Pancreas (tissue), 10 donors: ENCODE data around the gene USP46. TPM values are rescaled to one million over a fixed set of nuclear protein-coding genes. Genes with fewer than 3 reads are reported as not detected.

Experiments
- ATAC-seq, 4 donors: fragments of 200-7000 bp; cut with Tn5 transposase; one replicate each; pipeline versions ENCODE4 v1.8.0 to v1.9.1; 2020; ENCODE audit warnings: mild to moderate bottlenecking in 4 of 4, moderate library complexity in 4 of 4
- DNase-seq, 6 donors: peaks; one replicate each; pipeline ENCODE4 v3.0.0-alpha.2; 2020
- FAIRE-seq: peaks from 2 replicates; lab custom pipeline; 2012; peaks lifted over from hg19 to GRCh38; lab: Jason Lieb, UNC
- H3K27ac ChIP-seq, 4 donors: fragments of 200-600 bp; sonication (generic); 1 replicate in 3 of 4; 2 replicates in 1 of 4; pipeline versions ENCODE4 v1.5.0 to v1.8.0; 2020
- H3K27me3 ChIP-seq, 4 donors: fragments of 200-600 bp; one replicate each; pipeline ENCODE4 v1.8.0; 2021
- H3K36me3 ChIP-seq, 3 donors: fragments of 200-600 bp; sonication (generic) in 1 of 3; one replicate each; pipeline versions ENCODE4 v1.5.0 to v1.8.0; 2020 to 2021
- H3K4me1 ChIP-seq, 3 donors: fragments of 200-600 bp; one replicate each; pipeline ENCODE4 v1.8.0; 2021
- H3K4me3 ChIP-seq, 4 donors: fragments of 200-600 bp; sonication (generic) in 2 of 4; one replicate each; pipeline versions ENCODE4 v1.5.0 to v1.8.0; 2020 to 2021
- H3K9me3 ChIP-seq, 4 donors: fragments of 200-600 bp; one replicate each; pipeline ENCODE4 v1.8.0; 2021
- CTCF ChIP-seq, 4 donors: fragments of 200-600 bp; sonication (generic) in 3 of 4; IDR thresholded peaks; one replicate each; pipeline versions ENCODE4 v1.5.0 to v1.8.0; 2021; ENCODE audit warnings: antibody characterized with exemption in 4 of 4
- WGBS, 2 donors: extraction: QIAGEN DNeasy Blood & Tissue Kit; methylation state at CpG; one replicate each; pipeline ENCODE4 v1.1.7; 2013; 5-methylcytosine and 5-hydroxymethylcytosine counted together
- intact Hi-C, 3 donors: fragments of 100-400 bp; cut with DNase I; formaldehyde crosslinking; loops; one replicate each; pipeline versions ENCODE4 v1.11.1 to v1.14.2; 2022
- polyA plus RNA-seq, 2 donors: library from polyadenylated mRNA; stranded (reverse); fragments of 200-250 nt; gene quantifications; one replicate each; pipeline ENCODE4 v1.2.3, GENCODE V29; 2013
- total RNA-seq, 6 donors: library from RNA; stranded (reverse); fragmentation: NEBNext Ultra II Directional in 4 of 6; extraction: Animal tissue kit (Norgen Biotek cat#: 25700) in 4 of 6; gene quantifications; one replicate each; pipeline versions ENCODE4 v1.2.1 to v1.2.4, GENCODE V29; 2021 to 2023
- donor health status: healthy with polysubstance abuse.
- donor health status: DM: no; HTN: no; CAD: no; lungs with moderate emphysema.
- donor health status: DM: no; HTN: no; CAD: no.
- donor health status: control.
- donor health status: control.
- donor health status: Bipolar disorder and iron deficiency.
- donor health status: DM: yes; HTN: yes; CAD: no.
- donor health status: DM: no; HTN: no; CAD: no.
- donor health status: DM: no; HTN: no; CAD: no.
- donor health status: DM: yes; HTN: yes; CAD: no.

The USP46 gene
- total and polyA plus RNA-seq, 8 donors = 1.5 to 12.1 (median 9.3) TPM

- Histone ChIP-seq H3K4me3 (no peak overlapping the region), H3K36me3 (no peaks in the 10 kb centered on the region), H3K4me1 (peaks cover 0 to 13% (median 7%) of the 10 kb centered on the region in 3 donors), H3K9me3 (no peaks in the 10 kb centered on the region), H3K27me3 (no peaks in the 10 kb centered on the region), H3K27ac (no peak overlapping the region)
- ATAC-seq (no peak), DNase-seq (no peak), FAIRE-seq (no peak)
- TF ChIP-seq CTCF (IDR thresholded peaks at IDR 0.05) = no peak
- intact Hi-C loops = no loop called here
- 95 to 96% methylated on average over 4 of the region's 4 CpGs for WGBS, 2 donors
These were observed 20.4 kb downstream of the USP46 start for GRCh38 chr4:52638717-52639116.

GRCh38 chr4:52637116-52637515 is 22.0 kb downstream of the USP46 start:
- ATAC-seq = no peak
- peaks cover 0 to under 1% (median 0%) of the 10 kb centered on the region in 3 donors for H3K4me1 ChIP-seq
- H3K36me3 ChIP-seq = no peaks in the 10 kb centered on the region
- intact Hi-C loops = no loop called here
- DNase-seq = no peak
- no peaks in the 10 kb centered on the region for H3K27me3 ChIP-seq
- no peak overlapping the region for H3K27ac ChIP-seq
- no peak for TF ChIP-seq CTCF (IDR thresholded peaks at IDR 0.05)
- no peak overlapping the region for H3K4me3 ChIP-seq
- H3K9me3 ChIP-seq = no peaks in the 10 kb centered on the region
- no peak for FAIRE-seq
- WGBS, 2 donors = 81 to 86% methylated on average over 2 of the region's 2 CpGs

DNA sequence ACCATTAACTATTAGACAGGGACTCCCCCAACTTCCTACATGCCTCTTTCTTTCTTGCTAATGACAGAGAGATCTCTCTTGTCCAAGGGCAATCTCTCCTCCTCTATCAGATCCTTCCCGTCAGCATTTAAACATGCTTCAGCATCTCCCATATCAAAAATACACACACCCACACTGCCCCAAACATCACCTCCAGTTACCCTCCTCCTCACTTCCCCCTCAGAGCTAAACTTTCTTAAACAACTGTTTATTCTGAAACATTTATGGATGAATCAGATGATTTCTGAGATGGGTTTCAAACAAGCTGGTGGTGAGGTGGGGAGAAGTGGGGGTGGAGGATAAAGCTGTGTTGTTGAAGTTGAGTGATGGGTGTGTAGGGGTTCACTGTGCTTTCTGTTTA is 23.5 kb downstream of the USP46 start:
- intact Hi-C loops = no loop called here
- FAIRE-seq (no peak), ATAC-seq (no peak), DNase-seq (no peak)
- Histone ChIP-seq H3K27ac (no peak overlapping the region), H3K36me3 (no peaks in the 10 kb centered on the region), H3K9me3 (no peaks in the 10 kb centered on the region), H3K4me1 (no peaks in the 10 kb centered on the region), H3K27me3 (no peaks in the 10 kb centered on the region), H3K4me3 (no peak overlapping the region)
- TF ChIP-seq CTCF (IDR thresholded peaks at IDR 0.05) = no peak
- 75 to 80% methylated on average over 1 of the region's 1 CpG for WGBS, 2 donors

GRCh38 chr4:52635130-52635529 is 24.0 kb downstream of the USP46 start:
- Histone ChIP-seq H3K4me3 (no peak overlapping the region), H3K27ac (no peak overlapping the region), H3K4me1 (no peaks in the 10 kb centered on the region), H3K36me3 (no peaks in the 10 kb centered on the region), H3K9me3 (no peaks in the 10 kb centered on the region), H3K27me3 (no peaks in the 10 kb centered on the region)
- 79 to 90% methylated on average over 4 of the region's 4 CpGs for WGBS, 2 donors
- no peak for DNase-seq
- intact Hi-C loops = no loop called here
- ATAC-seq = no peak
- FAIRE-seq = no peak
- TF ChIP-seq CTCF (IDR thresholded peaks at IDR 0.05) = no peak

GRCh38 chr4:52633846-52634245 is 25.3 kb downstream of the USP46 start:
- ATAC-seq (no peak), DNase-seq (no peak), FAIRE-seq (no peak)
- no peak overlapping the region for H3K4me3 ChIP-seq
- WGBS, 2 donors = 93 to 94% methylated on average over 6 of the region's 6 CpGs
- TF ChIP-seq CTCF (IDR thresholded peaks at IDR 0.05) = no peak
- H3K27ac ChIP-seq = no peak overlapping the region
- H3K36me3 ChIP-seq = no peaks in the 10 kb centered on the region
- H3K27me3 ChIP-seq = no peaks in the 10 kb centered on the region
- H3K9me3 ChIP-seq = no peaks in the 10 kb centered on the region
- no peaks in the 10 kb centered on the region for H3K4me1 ChIP-seq
- intact Hi-C loops = no loop called here
